Lung (tissue), 16 donors: ENCODE measurements around the gene PEX19. TPM values are rescaled to one million over a fixed set of nuclear protein-coding genes. Genes with fewer than 3 reads are reported as not detected.

ENCODE experiments used
- ATAC-seq: fragments of 200-7000 bp; cut with Tn5 transposase; one replicate; pipeline ENCODE4 v1.9.1; 2020; ENCODE audit warnings: moderate number of reproducible peaks; ENCODE audit not compliant: insufficient read depth, low FRiP score
- DNase-seq, 3 donors: peaks; one replicate each; pipeline ENCODE4 v3.0.0-alpha.2; 2013 to 2017
- H3K27ac ChIP-seq, 2 donors: one replicate each; pipeline ENCODE4 v1.5.1; 2013; ENCODE audit warnings: mild to moderate bottlenecking in 2 of 2, moderate library complexity in 2 of 2, control low read depth in 1 of 2, inconsistent platforms in 1 of 2, low read depth in 1 of 2, low read length in 1 of 2
- H3K27me3 ChIP-seq, 3 donors: one replicate each; pipeline ENCODE4 v1.5.1; 2013; ENCODE audit warnings: low read length in 2 of 3; ENCODE audit not compliant: control insufficient read depth in 3 of 3, insufficient read depth in 3 of 3
- H3K36me3 ChIP-seq, 4 donors: one replicate each; pipeline ENCODE4 v1.5.1; 2013; ENCODE audit warnings: low read length in 4 of 4, mild to moderate bottlenecking in 1 of 4, moderate library complexity in 1 of 4; ENCODE audit not compliant: control insufficient read depth in 4 of 4, insufficient read depth in 4 of 4
- H3K4me1 ChIP-seq, 5 donors: one replicate each; pipeline ENCODE4 v1.5.1; 2013; ENCODE audit warnings: low read length in 5 of 5, mild to moderate bottlenecking in 2 of 5, moderate library complexity in 1 of 5; ENCODE audit not compliant: control insufficient read depth in 5 of 5, insufficient read depth in 5 of 5
- H3K4me3 ChIP-seq: one replicate; pipeline ENCODE4 v1.5.1; 2013; ENCODE audit warnings: mild to moderate bottlenecking, control low read depth, moderate library complexity
- H3K9ac ChIP-seq, 2 donors: one replicate each; pipeline ENCODE4 v1.5.1; 2013; ENCODE audit warnings: low read length in 2 of 2, control low read depth in 1 of 2; ENCODE audit not compliant: insufficient read depth in 1 of 2
- H3K9me3 ChIP-seq, 4 donors: one replicate each; pipeline ENCODE4 v1.5.1; 2013; ENCODE audit warnings: low read length in 3 of 4, mild to moderate bottlenecking in 1 of 4, moderate library complexity in 1 of 4; ENCODE audit not compliant: control insufficient read depth in 4 of 4, insufficient read depth in 3 of 4
- CTCF ChIP-seq: IDR thresholded peaks from 2 replicates; pipeline ENCODE4 v1.5.1; 2012; ENCODE audit warnings: mild to moderate bottlenecking; ENCODE audit errors: control extremely low read depth, extremely low read depth
- WGBS, 2 donors: extraction: QIAGEN DNeasy Blood & Tissue Kit; methylation state at CpG; one replicate each; pipeline ENCODE4 v1.1.7; 2013; 5-methylcytosine and 5-hydroxymethylcytosine counted together
- long read RNA-seq, 5 donors: transcript quantifications; one replicate each; lab custom pipeline, GENCODE V29; 2026
- polyA plus RNA-seq, 2 donors: library from polyadenylated mRNA; stranded (reverse); fragments of 200-250 nt; gene quantifications; one replicate each; pipeline ENCODE4 v1.2.1, GENCODE V29; 2013
- total RNA-seq, 2 donors: library from RNA; depleted of rRNA in 1 of 2; stranded (reverse); fragments of >200 nt in 1 of 2; gene quantifications; one replicate each; pipeline ENCODE4 v1.2.1, GENCODE V29; 2014 to 2021
- donor health status: control.
- donor health status: control.
- donor health status: Bipolar disorder and iron deficiency.
- donor health status: healthy.
- donor health status: DM: yes; HTN: yes; CAD: no.

Gene PEX19, protein sequence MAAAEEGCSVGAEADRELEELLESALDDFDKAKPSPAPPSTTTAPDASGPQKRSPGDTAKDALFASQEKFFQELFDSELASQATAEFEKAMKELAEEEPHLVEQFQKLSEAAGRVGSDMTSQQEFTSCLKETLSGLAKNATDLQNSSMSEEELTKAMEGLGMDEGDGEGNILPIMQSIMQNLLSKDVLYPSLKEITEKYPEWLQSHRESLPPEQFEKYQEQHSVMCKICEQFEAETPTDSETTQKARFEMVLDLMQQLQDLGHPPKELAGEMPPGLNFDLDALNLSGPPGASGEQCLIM
- total RNA-seq (10 to 100 TPM; 55.9 to 60.7 TPM), polyA plus RNA-seq (10 to 100 TPM; 13.1 to 33.0 TPM)
- long read RNA-seq, donor 1, transcript PEX19-205 (7 exons, 3,504 nt) = minor isoform, 10 of 34 reads
- long read RNA-seq, donor 1, transcript PEX19-201 (8 exons, 3,661 nt) = major isoform, 24 of 34 reads
- long read RNA-seq, donor 1, partial matches to known transcripts = 0 of 34 reads
- long read RNA-seq, donor 1, other reads (novel, unspliced or antisense) = 0 of 34 reads
- long read RNA-seq, donor 2, partial matches to known transcripts = 0 of 5 reads
- long read RNA-seq, donor 2, other reads (novel, unspliced or antisense) = 0 of 5 reads
- long read RNA-seq, donor 3, transcript PEX19-201 (8 exons, 3,661 nt) = major isoform, 15 of 19 reads
- long read RNA-seq, donor 3, partial matches to known transcripts = 0 of 19 reads
- long read RNA-seq, donor 3, other reads (novel, unspliced or antisense) = 0 of 19 reads
- long read RNA-seq, donor 4, transcript PEX19-201 (8 exons, 3,661 nt) = major isoform, 5 of 6 reads
- long read RNA-seq, donor 4, partial matches to known transcripts = 0 of 6 reads
- long read RNA-seq, donor 4, other reads (novel, unspliced or antisense) = 0 of 6 reads
- long read RNA-seq, donor 5, transcript PEX19-201 (8 exons, 3,661 nt) = major isoform, 25 of 35 reads
- long read RNA-seq, donor 5, transcript PEX19-205 (7 exons, 3,504 nt) = minor isoform, 7 of 35 reads
- long read RNA-seq, donor 5, partial matches to known transcripts = 0 of 35 reads
- long read RNA-seq, donor 5, other reads (novel, unspliced or antisense) = 0 of 35 reads

GRCh38 chr1:160284782-160285344, at the start of gene PEX19:
PEX19 (minus strand) TSS chr1:160285133; CDS start chr1:160285124, 9 bp downstream.
- Histone ChIP-seq H3K36me3 (peaks cover 7 to 35% (median 17%) of the 10 kb centered on the region in 4 donors), H3K4me1 (peaks cover 0 to 12% (median 8%) of the 10 kb centered on the region in 5 donors), H3K9ac (peak within 1 kb of the TSS; percentile 89 to 90), H3K4me3 (peak within 1 kb of the TSS; percentile 80), H3K9me3 (no peaks in the 10 kb centered on the region), H3K27ac (peak within 1 kb of the TSS; percentile 83), H3K27me3 (no peaks in the 10 kb centered on the region)
- DNase-seq = peak; percentile 94 to 97 (median 96)
- TF ChIP-seq CTCF = no peak
- peak; percentile 100 for ATAC-seq
- 0% methylated on average over 27 of the region's 27 CpGs for WGBS, 2 donors

- TF ChIP-seq CTCF = no peak
- H3K9me3 ChIP-seq = no peaks in the 10 kb centered on the region
- no peak for ATAC-seq
Observed at GRCh38 chr1:160332516-160332915, 47.6 kb upstream of the PEX19 start.

DNA sequence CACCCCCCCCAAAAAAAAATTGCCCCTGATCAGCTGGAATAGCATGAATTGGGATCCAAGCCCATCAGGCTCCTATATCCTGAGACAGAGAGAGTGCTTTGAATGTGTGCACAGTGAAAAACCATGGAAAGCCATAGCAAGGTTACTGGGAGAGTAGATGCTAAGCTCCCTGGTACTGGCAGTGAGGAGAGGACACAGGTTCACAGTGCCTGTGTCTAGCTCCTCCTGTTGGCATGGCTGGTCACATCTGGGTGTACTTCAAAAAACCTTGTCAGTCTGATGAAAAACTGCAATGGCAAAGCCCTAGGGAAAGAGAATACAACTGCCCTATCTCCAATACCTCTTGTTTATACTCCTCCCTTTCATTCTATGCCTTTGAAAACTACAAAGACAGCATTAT, 45.2 kb upstream of the PEX19 start:
- ATAC-seq (no peak), DNase-seq (no peak)
- Histone ChIP-seq H3K4me1 (no peaks in the 10 kb centered on the region), H3K4me3 (no peak overlapping the region), H3K27ac (no peak overlapping the region), H3K36me3 (peaks cover 29 to 57% (median 45%) of the 10 kb centered on the region in 4 donors), H3K9me3 (no peaks in the 10 kb centered on the region), H3K9ac (no peak overlapping the region), H3K27me3 (no peaks in the 10 kb centered on the region)
- TF ChIP-seq CTCF = no peak

More at GRCh38 chr1:160332516-160332915, 47.6 kb upstream of the PEX19 start:
- H3K27ac ChIP-seq = no peak overlapping the region
- no peak for DNase-seq
- H3K36me3 ChIP-seq = peaks cover 13 to 50% (median 39%) of the 10 kb centered on the region in 4 donors
- no peak overlapping the region for H3K9ac ChIP-seq
- no peak overlapping the region for H3K4me3 ChIP-seq
- no peaks in the 10 kb centered on the region for H3K4me1 ChIP-seq
- no peaks in the 10 kb centered on the region for H3K27me3 ChIP-seq
